ENCODE data around the gene KCNIP1.

The KCNIP1 gene

GRCh38 chr5:170508036-170508435, 4.2 kb downstream of the KCNIP1 start:
- DNase-seq = no peak
- TF ChIP-seq GATA1 (IDR thresholded peaks at IDR 0.05; ENCODE audit: low read depth, low read length) = no peak
- no peak for TF ChIP-seq POLR2A (IDR thresholded peaks at IDR 0.05; ENCODE audit: low read length)

GRCh38 chr5:170508660-170509347, 5.0 kb downstream of the KCNIP1 start:
- TF ChIP-seq GATA1 (IDR thresholded peaks at IDR 0.05; ENCODE audit: low read depth, low read length) (no peak), POLR2A (IDR thresholded peaks at IDR 0.05; ENCODE audit: low read length) (no peak)

GRCh38 chr5:170509348-170509660, 5.5 kb downstream of the KCNIP1 start:
- no peak for DNase-seq

More at GRCh38 chr5:170508660-170509347, 5.0 kb downstream of the KCNIP1 start:
- DNase-seq = no peak

DNA sequence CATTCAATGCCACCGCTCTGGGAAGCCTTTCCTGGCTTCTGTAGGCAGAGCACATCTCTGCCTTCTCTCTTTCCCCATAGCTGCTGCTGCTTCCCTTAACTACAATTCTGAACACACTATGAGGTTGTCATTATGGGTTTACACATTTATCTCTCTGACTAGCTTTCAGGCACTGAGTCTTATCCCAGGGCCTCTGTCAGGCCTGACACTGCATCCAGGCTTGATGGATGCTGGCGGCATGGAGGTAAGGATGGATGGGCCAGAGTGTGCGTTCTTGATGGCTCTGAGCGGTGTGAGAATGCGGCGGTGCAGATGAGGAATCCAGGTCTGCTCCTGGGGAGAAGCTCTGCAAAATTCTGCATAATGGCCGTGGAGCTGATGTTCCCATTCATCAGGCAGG, 6.3 kb downstream of the KCNIP1 start:
- TF ChIP-seq GATA1 (IDR thresholded peaks at IDR 0.05; ENCODE audit: low read depth, low read length) = no peak
- no peak for TF ChIP-seq POLR2A (IDR thresholded peaks at IDR 0.05; ENCODE audit: low read length)
- DNase-seq = no peak

More at GRCh38 chr5:170509348-170509660, 5.5 kb downstream of the KCNIP1 start:
- TF ChIP-seq GATA1 (IDR thresholded peaks at IDR 0.05; ENCODE audit: low read depth, low read length) (no peak), POLR2A (IDR thresholded peaks at IDR 0.05; ENCODE audit: low read length) (no peak)

DNA sequence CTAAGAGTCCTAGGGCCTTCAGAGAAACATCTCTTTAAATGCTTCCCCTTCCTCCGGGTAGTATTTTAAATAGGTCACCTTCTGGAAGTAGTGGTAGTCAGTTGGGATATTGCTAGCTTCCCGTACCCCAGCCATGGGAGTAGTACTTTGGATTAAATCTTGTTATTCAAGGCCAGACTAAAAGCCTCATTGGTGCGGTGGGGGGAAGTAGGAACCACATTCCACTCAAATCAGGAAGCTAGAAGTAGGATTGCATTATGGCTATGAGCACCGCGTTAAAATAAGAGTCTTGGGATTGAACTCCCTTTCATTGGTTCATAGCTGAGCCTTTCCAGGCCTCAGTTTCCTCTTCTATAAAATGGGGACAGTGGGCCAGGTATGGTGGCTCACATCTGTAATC, 6.7 kb downstream of the KCNIP1 start:
- TF ChIP-seq POLR2A (IDR thresholded peaks at IDR 0.05; ENCODE audit: low read length) (no peak), GATA1 (IDR thresholded peaks at IDR 0.05; ENCODE audit: low read depth, low read length) (no peak)
- DNase-seq = no peak

DNA sequence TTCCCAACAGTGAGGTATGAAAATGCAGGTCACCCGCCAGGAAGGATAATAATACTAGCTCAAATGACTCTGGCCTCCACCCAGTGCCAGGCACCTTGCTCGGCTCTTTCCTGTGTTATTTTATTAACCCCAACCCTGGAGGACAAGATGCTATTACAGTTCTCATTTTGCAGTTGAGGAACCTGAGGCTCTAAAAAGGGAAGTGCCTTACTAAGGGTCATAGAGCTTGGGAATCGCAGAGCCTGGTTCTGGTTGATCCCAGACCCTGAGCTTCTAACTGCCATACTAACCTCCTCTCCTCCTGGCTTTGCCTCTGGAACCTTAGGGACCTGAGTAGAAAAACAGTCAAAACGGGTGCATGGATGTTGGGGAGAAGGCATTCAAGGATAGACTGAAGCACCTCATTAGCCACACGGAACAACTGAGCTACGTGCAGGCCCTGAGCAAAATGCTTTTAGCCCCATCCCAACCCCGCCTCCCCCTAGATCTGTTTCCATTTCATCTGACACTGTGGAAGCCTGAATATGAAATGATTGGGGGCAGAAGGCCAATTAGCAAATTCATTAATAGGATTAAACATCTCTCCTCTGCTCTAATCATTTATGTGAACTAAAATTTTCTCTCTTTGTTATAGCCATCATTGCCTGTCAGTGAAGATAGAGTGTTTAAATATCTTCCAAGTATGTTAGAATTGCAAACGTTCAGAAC, 7.9 kb downstream of the KCNIP1 start:
- no peak for DNase-seq
- no peak for TF ChIP-seq GATA1 (IDR thresholded peaks at IDR 0.05; ENCODE audit: low read depth, low read length)
- TF ChIP-seq POLR2A (IDR thresholded peaks at IDR 0.05; ENCODE audit: low read length) = no peak

- no peak for DNase-seq
- no peak for TF ChIP-seq POLR2A (IDR thresholded peaks at IDR 0.05; ENCODE audit: low read length)
- TF ChIP-seq GATA1 (IDR thresholded peaks at IDR 0.05; ENCODE audit: low read depth, low read length) = no peak
Measured at GRCh38 chr5:170513856-170514525, 10.2 kb downstream of the KCNIP1 start.

DNA sequence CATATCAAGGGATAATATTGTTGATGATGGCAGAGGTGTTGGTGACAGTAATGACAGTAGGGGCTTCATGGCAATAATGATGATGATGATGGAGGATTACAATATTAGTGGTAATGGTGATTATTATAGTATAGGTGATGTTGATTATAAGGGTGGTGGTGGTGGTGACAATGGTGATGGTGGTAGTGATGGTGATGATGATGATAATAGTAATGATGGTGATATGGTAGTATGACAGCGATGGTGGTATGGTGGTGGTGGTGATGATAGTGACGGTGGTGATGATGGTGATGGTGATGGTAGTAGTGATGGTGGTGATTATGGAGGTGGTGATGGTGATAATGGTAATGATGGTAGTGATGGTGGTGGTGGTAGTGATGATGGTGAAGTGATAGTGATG, 13.6 kb downstream of the KCNIP1 start:
- no peak for DNase-seq
- TF ChIP-seq POLR2A (IDR thresholded peaks at IDR 0.05; ENCODE audit: low read length) = no peak
- no peak for TF ChIP-seq GATA1 (IDR thresholded peaks at IDR 0.05; ENCODE audit: low read depth, low read length)

GRCh38 chr5:170518277-170518676, 14.5 kb downstream of the KCNIP1 start:
- no peak for DNase-seq
- TF ChIP-seq GATA1 (IDR thresholded peaks at IDR 0.05; ENCODE audit: low read depth, low read length) (no peak), POLR2A (IDR thresholded peaks at IDR 0.05; ENCODE audit: low read length) (no peak)

- TF ChIP-seq GATA1 (IDR thresholded peaks at IDR 0.05; ENCODE audit: low read depth, low read length) (no peak), POLR2A (IDR thresholded peaks at IDR 0.05; ENCODE audit: low read length) (no peak)
- DNase-seq = no peak
Measured at GRCh38 chr5:170519549-170519948, 15.7 kb downstream of the KCNIP1 start.

DNA sequence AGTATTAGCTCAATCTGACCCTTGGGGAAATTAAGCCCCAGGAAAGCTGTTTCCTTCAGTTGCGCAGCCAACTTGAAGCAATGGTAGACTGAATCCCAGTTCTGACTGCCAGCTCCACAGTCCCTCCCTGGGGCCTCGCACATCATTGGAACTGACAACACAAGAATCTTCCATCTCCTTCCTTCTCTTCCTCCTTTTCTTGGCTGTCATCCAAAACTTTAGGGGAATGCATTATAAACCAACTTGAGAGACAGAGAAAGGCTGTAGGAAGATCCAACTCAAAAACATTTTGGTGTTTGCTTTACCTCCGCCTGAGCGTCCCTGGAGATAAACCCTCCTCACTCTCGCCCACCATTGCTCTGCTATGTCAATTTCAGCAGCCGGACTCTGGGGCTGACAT, 16.6 kb downstream of the KCNIP1 start:
- DNase-seq = no peak
- TF ChIP-seq POLR2A (IDR thresholded peaks at IDR 0.05; ENCODE audit: low read length) (no peak), GATA1 (IDR thresholded peaks at IDR 0.05; ENCODE audit: low read depth, low read length) (no peak)

- TF ChIP-seq POLR2A (IDR thresholded peaks at IDR 0.05; ENCODE audit: low read length) = no peak
- TF ChIP-seq GATA1 (IDR thresholded peaks at IDR 0.05; ENCODE audit: low read depth, low read length) = no peak
- DNase-seq = no peak
Measured at GRCh38 chr5:170522211-170523141, 18.7 kb downstream of the KCNIP1 start.

DNA sequence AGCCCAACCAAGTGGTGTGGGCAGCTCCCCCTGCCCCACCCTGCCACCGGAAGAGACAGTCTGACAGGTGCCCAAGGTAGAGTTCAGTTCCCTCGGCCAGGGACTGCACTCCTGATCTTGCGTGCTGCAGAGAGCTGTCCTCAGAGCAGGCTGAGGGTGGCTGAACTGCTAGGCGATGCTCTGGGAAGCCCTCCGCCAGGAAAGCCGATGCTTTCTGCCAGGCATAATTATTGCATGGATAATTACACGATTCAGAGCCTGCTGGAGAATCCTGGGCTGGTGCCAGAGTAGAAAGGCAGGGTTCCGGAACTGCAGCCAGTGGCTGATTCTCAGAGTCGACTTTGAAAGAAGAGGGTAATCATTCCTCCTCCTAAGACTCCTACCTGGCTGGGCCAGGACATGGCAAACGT, 19.3 kb downstream of the KCNIP1 start:
- TF ChIP-seq GATA1 (IDR thresholded peaks at IDR 0.05; ENCODE audit: low read depth, low read length) (no peak), POLR2A (IDR thresholded peaks at IDR 0.05; ENCODE audit: low read length) (no peak)
- DNase-seq = no peak

DNA sequence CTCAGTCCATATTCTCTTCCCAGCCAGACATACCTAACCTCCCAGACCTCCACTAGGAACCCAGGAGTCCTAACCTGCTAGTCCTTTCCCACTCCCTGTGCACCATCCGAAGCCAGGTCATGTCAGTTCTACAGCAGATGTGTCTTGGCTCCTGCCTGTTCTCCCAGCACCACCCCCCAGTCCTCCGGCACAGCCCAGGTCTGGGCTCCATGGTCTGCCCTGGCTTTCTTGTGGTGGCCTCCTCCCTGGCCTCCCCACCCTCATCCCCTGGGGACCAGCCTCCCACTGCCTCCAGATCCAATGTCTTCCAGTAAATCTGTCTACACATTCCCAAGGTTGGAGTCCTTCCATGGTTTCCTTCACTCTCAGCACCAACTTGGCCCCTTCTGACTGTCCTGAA, 20.0 kb downstream of the KCNIP1 start:
- TF ChIP-seq POLR2A (IDR thresholded peaks at IDR 0.05; ENCODE audit: low read length) (no peak), GATA1 (IDR thresholded peaks at IDR 0.05; ENCODE audit: low read depth, low read length) (no peak)
- DNase-seq = no peak

All from erythroblast (primary cell).